Activated CD4-positive, alpha-beta T cell treated with anti-CD3 and anti-CD28 coated beads, Interleukin-2, amount 10 ng/mL, durations not matched to agents 7 days and 5 days (primary cell): ENCODE measurements around the gene ZFP36L1. TPM values are rescaled to one million over a fixed set of nuclear protein-coding genes. Genes with fewer than 3 reads are reported as not detected.

ENCODE experiments used
- CTCF ChIA-PET: fragments of 350-600 bp; sonication (Branson Sonifier 250); formaldehyde crosslinking; loops from one replicate; lab custom pipeline; 2021; ENCODE audit warnings: antibody characterized with exemption; lab: Charles Lee
- POLR2A ChIA-PET: fragments of 350-600 bp; sonication (Branson Sonifier 250); formaldehyde crosslinking; loops from one replicate; lab custom pipeline; 2021; ENCODE audit warnings: antibody characterized with exemption; lab: Charles Lee
- DNase-seq: peaks from one replicate; pipeline ENCODE4 v3.0.0-alpha.2; 2020
- H3K27ac Mint-ChIP-seq: one replicate; pipeline ENCODE4 v1.8.0; 2021; ENCODE audit warnings: mild to moderate bottlenecking, moderate library complexity, mixed read lengths
- H3K27me3 Mint-ChIP-seq: one replicate; pipeline ENCODE4 v1.8.0; 2021; ENCODE audit warnings: mixed read lengths
- H3K36me3 Mint-ChIP-seq: one replicate; pipeline ENCODE4 v1.8.0; 2021; ENCODE audit warnings: low read depth, mixed read lengths
- H3K4me1 Mint-ChIP-seq: one replicate; pipeline ENCODE4 v1.8.0; 2021; ENCODE audit warnings: mixed read lengths
- H3K4me3 Mint-ChIP-seq: one replicate; pipeline ENCODE4 v1.8.0; 2021; ENCODE audit warnings: mild to moderate bottlenecking, moderate library complexity, mixed read lengths
- H3K9me3 Mint-ChIP-seq: one replicate; pipeline ENCODE4 v1.8.0; 2021; ENCODE audit warnings: mixed read lengths
- total RNA-seq, 2 experiments: library from RNA; stranded (reverse); gene quantifications; one replicate each; pipeline ENCODE4 v1.2.3, GENCODE V29; 2021

The ZFP36L1 gene
- total RNA-seq, 2 experiments from 2014 or later: 81.7 to 82.2 TPM

DNA sequence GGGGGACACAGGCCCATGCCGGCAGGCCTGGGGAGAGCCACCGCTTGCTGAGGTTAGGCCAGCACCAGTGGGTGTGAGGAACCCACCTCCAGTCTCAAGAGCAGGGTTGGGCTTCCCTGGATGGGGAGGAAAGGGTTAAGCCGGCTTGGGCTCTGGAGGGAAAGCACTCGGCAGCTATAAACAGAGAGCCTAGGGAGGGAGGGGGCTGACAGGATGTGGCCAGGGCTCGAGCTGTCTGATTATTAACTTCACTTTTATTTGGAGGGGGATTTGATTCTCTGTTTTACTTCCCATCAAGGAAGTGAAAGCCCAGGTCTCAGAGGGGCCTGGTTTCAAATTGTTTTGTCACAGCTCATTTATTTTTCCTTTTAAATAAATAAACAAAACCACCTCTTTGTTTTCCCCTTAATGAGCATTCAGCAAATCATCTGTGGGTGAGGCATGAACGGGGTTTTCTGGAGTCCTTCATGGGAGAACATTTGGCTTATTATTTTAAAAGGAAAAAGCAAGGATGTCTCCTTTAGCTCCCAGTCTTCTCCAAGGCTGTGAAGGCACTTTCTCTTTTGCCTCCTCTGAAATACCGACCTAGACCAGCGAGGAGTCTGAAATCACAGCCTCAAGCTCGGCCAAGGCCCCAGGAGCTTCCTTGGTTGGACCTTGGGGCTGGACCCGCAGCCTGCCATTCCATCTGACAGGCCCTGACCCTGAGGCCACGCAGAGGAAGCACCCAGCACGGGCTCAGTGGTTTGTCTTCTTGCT lies 21.9 kb upstream of the ZFP36L1 start:
- Mint-ChIP-seq H3K4me3 (peak overlapping the region; percentile 72), H3K27me3 (no peaks in the 10 kb centered on the region), H3K9me3 (no peaks in the 10 kb centered on the region), H3K27ac (peak overlapping the region; percentile 94), H3K36me3 (no peaks in the 10 kb centered on the region), H3K4me1 (peaks cover 49% of the 10 kb centered on the region)
- peak; percentile 67 for DNase-seq
- ChIA-PET POLR2A (interaction anchor here (0.6 to 2.0 kb wide), 4 partner anchors 9 to 1283 kb away, joined by 3 to 17 read pairs (median 6); partner anchors contain the start of gene ZFP36L1), CTCF (interaction anchor here (1.1 to 5.6 kb wide), 7 partner anchors 12 to 1110 kb away, joined by 3 to 65 read pairs (median 14); no protein-coding TSS in a partner anchor)

DNA sequence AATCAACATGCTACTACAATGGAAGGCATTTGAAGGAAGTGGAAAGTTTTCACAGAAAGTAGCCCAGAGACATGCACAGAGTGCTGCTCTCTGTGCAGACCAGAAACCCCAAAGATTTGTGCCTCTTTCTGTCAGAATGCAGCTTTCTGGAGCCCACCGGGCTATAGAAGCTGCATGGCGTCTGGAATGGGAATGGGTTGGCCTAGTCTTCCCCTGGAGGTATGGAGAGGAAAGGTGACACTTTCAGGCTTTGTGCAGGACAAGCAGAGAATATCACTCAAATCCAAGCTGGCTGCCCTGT lies 21.3 kb upstream of the ZFP36L1 start:
- no peak for DNase-seq
- Mint-ChIP-seq H3K27ac (peak overlapping the region; percentile 94), H3K9me3 (no peaks in the 10 kb centered on the region), H3K36me3 (no peaks in the 10 kb centered on the region), H3K4me1 (peaks cover 44% of the 10 kb centered on the region), H3K27me3 (no peaks in the 10 kb centered on the region), H3K4me3 (peak overlapping the region; percentile 72)
- CTCF ChIA-PET: interaction anchor here (0.8 to 3.9 kb wide), 4 partner anchors 11 to 565 kb away, joined by 3 to 39 read pairs (median 5); no protein-coding TSS in a partner anchor
- POLR2A ChIA-PET: interaction anchor here (0.6 to 2.0 kb wide), 3 partner anchors 19 to 1282 kb away, joined by 3 to 17 read pairs (median 9); partner anchors contain the start of gene ZFP36L1

DNA sequence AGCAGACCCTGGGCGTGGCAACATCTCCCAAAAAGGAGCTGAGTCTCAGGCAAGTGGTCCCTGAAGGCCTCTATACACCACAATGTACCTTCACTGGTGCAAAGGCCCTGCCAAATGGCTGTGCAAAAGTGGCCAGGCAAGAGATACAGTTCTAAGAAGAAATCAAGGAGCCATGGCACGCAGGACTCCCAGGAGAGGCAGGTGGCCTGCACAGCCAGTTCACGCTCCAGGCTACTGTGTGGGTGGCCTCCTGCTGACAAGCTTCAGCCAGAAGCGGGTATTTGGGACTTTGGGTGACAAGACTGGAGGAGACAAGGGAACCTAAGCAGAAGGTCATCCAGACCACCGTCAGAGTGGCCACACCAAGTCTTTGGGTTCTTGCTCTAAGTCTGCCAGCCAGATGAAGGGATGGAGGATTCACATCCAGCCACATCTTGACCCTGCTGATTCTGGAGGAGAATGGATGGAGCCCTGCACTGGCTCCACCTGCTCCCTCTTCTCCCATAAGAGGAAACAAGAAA lies 20.5 kb upstream of the ZFP36L1 start:
- CTCF ChIA-PET: interaction anchor here (0.8 to 1.4 kb wide), 4 partner anchors 24 to 564 kb away, joined by 3 to 4 read pairs (median 3); no protein-coding TSS in a partner anchor
- POLR2A ChIA-PET: no interaction called here
- Mint-ChIP-seq H3K9me3 (no peaks in the 10 kb centered on the region), H3K4me3 (no peak overlapping the region), H3K27ac (peak overlapping the region; percentile 94), H3K27me3 (no peaks in the 10 kb centered on the region), H3K4me1 (peaks cover 41% of the 10 kb centered on the region), H3K36me3 (no peaks in the 10 kb centered on the region)
- DNase-seq: no peak

GRCh38 chr14:68811171-68811570 lies 18.3 kb upstream of the ZFP36L1 start:
- Mint-ChIP-seq H3K36me3 (no peaks in the 10 kb centered on the region), H3K9me3 (no peaks in the 10 kb centered on the region), H3K4me1 (peaks cover 38% of the 10 kb centered on the region), H3K27ac (no peak overlapping the region), H3K4me3 (no peak overlapping the region), H3K27me3 (no peaks in the 10 kb centered on the region)
- ChIA-PET CTCF (interaction anchor here (1.1 kb wide), 1 partner anchor 562 kb away, joined by 3 read pairs; no protein-coding TSS in a partner anchor), POLR2A (interaction anchor here (1.3 kb wide), 1 partner anchor 18 kb away, joined by 6 read pairs; the partner anchor contains the start of gene ZFP36L1)
- no peak for DNase-seq

DNA sequence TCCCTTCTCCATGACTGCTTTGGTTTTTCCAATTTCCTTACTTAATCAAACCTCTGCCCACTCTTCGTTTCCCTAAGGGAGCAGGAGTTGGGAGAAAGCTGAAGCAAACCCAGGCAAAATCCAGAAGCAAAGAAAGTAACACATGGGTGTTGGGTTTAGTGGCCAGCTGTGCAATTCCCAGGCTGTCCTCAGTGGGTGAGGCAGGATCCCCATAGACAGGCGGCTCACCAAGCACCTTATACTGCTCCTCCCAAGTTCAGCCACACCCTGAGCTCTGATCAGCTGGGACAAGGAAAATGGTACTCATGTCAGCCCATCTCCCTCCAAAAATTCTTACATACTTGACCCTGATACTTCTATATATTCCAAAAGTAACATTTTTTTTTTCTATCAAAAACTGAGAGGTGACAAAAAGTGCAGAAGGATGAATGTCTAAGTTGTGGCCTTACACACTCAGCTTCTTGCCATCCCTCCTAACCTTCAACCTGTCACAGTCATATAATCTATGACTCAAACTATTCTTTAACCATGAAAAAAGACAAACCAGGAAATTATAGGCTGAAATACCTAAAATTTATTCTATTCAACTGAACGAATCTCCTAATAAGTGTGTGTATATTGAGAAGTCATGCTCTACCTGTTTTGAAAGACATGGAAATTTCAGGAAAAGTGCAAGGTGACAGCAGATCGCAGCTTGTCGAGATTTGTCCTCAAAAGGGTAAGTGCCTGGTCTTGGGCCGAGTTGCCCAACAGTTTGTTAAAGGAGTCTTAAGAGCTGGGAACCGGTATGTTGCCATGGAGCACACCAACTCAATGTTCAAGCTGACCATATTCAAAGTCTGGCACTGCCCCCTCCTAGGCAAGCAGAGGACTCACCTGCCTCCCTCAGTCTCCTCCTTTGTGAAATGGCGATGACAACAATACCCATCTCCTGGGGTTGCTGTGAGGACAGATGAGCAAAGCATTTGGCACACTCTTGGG lies 17.6 kb upstream of the ZFP36L1 start:
- H3K27me3 Mint-ChIP-seq: no peaks in the 10 kb centered on the region
- no peak for DNase-seq
- H3K36me3 Mint-ChIP-seq: peaks cover 2% of the 10 kb centered on the region
- H3K27ac Mint-ChIP-seq: no peak overlapping the region
- peaks cover 33% of the 10 kb centered on the region for H3K4me1 Mint-ChIP-seq
- ChIA-PET POLR2A (interaction anchor here (1.3 kb wide), 1 partner anchor 18 kb away, joined by 6 read pairs; the partner anchor contains the start of gene ZFP36L1), CTCF (interaction anchor here (1.7 kb wide), 1 partner anchor 15 kb away, joined by 4 read pairs; no protein-coding TSS in a partner anchor)
- peaks cover 3% of the 10 kb centered on the region for H3K9me3 Mint-ChIP-seq
- no peak overlapping the region for H3K4me3 Mint-ChIP-seq

DNA sequence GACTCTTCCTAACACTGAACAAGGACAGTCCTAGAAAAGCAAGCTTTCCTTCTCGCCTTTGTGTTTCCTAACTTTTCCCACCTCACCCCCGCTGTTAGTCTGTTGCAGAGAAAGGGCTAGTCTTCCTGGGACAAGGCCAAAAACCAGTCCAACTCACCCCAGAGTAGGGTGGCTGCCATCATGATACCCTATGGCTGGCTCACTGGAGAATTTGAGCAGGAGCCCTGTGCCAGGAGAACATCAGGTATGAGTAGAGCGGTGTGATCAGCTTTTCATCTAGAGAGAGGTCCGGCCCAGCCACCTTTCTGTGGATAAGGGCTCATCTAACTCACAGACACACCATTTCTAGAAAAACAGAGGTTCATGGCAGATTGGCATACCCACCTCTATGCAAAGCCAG lies 16.7 kb upstream of the ZFP36L1 start:
- CTCF ChIA-PET: interaction anchor here (1.6 to 1.7 kb wide), 2 partner anchors 14 to 29 kb away, joined by 3 to 4 read pairs; no protein-coding TSS in a partner anchor
- Mint-ChIP-seq H3K9me3 (peaks cover 6% of the 10 kb centered on the region), H3K4me1 (peaks cover 23% of the 10 kb centered on the region), H3K36me3 (peaks cover 2% of the 10 kb centered on the region), H3K27ac (no peak overlapping the region), H3K27me3 (no peaks in the 10 kb centered on the region), H3K4me3 (no peak overlapping the region)
- POLR2A ChIA-PET: no interaction called here
- DNase-seq: no peak

GRCh38 chr14:68808696-68809480 lies 16.0 kb upstream of the ZFP36L1 start:
- DNase-seq: no peak
- peaks cover 17% of the 10 kb centered on the region for H3K4me1 Mint-ChIP-seq
- H3K27ac Mint-ChIP-seq: no peak overlapping the region

GRCh38 chr14:68807987-68808386 lies 15.1 kb upstream of the ZFP36L1 start:
- Mint-ChIP-seq H3K27ac (no peak overlapping the region), H3K4me3 (no peak overlapping the region), H3K4me1 (peaks cover 8% of the 10 kb centered on the region), H3K36me3 (peaks cover 2% of the 10 kb centered on the region), H3K27me3 (no peaks in the 10 kb centered on the region), H3K9me3 (peaks cover 13% of the 10 kb centered on the region)
- CTCF ChIA-PET: interaction anchor here (1.0 to 1.6 kb wide), 5 partner anchors 10 to 557 kb away, joined by 3 to 5 read pairs (median 3); no protein-coding TSS in a partner anchor
- DNase-seq: no peak
- POLR2A ChIA-PET: interaction anchor here (0.6 kb wide), 1 partner anchor 860 kb away, joined by 3 read pairs; no protein-coding TSS in a partner anchor

More at GRCh38 chr14:68808696-68809480, 16.0 kb upstream of the ZFP36L1 start:
- ChIA-PET CTCF (interaction anchor here (1.6 to 1.7 kb wide), 2 partner anchors 13 to 29 kb away, joined by 3 to 4 read pairs; no protein-coding TSS in a partner anchor), POLR2A (interaction anchor here (0.6 kb wide), 1 partner anchor 16 kb away, joined by 3 read pairs; no protein-coding TSS in a partner anchor)
- H3K4me3 Mint-ChIP-seq: no peak overlapping the region
- H3K27me3 Mint-ChIP-seq: no peaks in the 10 kb centered on the region
- H3K9me3 Mint-ChIP-seq: peaks cover 10% of the 10 kb centered on the region
- peaks cover 2% of the 10 kb centered on the region for H3K36me3 Mint-ChIP-seq

DNA sequence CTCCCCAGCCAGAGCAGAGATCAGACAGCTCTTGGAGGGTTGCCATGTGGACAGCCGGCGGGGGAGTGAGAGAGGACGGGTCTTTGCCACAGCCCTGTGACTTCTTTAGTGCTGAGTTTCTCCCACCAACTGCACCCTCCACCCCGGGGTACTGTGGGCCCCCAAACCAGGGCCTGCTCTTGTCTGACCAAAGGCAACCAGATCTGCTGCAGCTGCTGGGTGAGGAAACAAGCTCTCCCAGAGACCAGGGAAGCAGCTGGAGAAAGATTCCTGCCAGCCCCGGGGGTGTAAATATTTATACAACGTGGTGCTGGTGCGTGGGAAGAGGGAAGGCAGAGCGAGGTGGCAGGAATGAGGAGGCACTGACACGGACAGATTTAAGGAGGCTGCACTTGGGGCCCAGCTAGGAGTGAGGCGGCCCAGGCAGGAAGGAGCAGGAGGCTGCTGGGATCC lies 14.3 kb upstream of the ZFP36L1 start:
- POLR2A ChIA-PET: no interaction called here
- peaks cover 6% of the 10 kb centered on the region for H3K4me1 Mint-ChIP-seq
- H3K9me3 Mint-ChIP-seq: peaks cover 15% of the 10 kb centered on the region
- no peak overlapping the region for H3K27ac Mint-ChIP-seq
- no peak overlapping the region for H3K4me3 Mint-ChIP-seq
- no peaks in the 10 kb centered on the region for H3K27me3 Mint-ChIP-seq
- CTCF ChIA-PET: interaction anchor here (0.6 to 1.6 kb wide), 6 partner anchors 9 to 925 kb away, joined by 3 to 5 read pairs (median 4); no protein-coding TSS in a partner anchor
- peaks cover 4% of the 10 kb centered on the region for H3K36me3 Mint-ChIP-seq
- DNase-seq: no peak

GRCh38 chr14:68806526-68807147 lies 13.8 kb upstream of the ZFP36L1 start:
- peaks cover 20% of the 10 kb centered on the region for H3K9me3 Mint-ChIP-seq
- H3K27me3 Mint-ChIP-seq: no peaks in the 10 kb centered on the region
- peaks cover 10% of the 10 kb centered on the region for H3K4me1 Mint-ChIP-seq
- no peak for DNase-seq
- H3K4me3 Mint-ChIP-seq: no peak overlapping the region
- CTCF ChIA-PET: interaction anchor here (0.8 to 1.6 kb wide), 3 partner anchors 9 to 11 kb away, joined by 4 to 5 read pairs (median 5); no protein-coding TSS in a partner anchor
- POLR2A ChIA-PET: no interaction called here
- H3K27ac Mint-ChIP-seq: no peak overlapping the region
- H3K36me3 Mint-ChIP-seq: peaks cover 9% of the 10 kb centered on the region
